DMS53 treated with DMSO at 0.1 percent for 48 hours (cell line): ENCODE results near the gene KIR3DL3.
"Not testable (repeated sequence)": the region's sequence is repeated elsewhere in the genome, so short reads cannot be mapped to it uniquely, and the experiment has no call there.

Experiments
- DNase-seq: peaks from one replicate; lab custom pipeline; 2025; ENCODE audit not compliant: unreplicated experiment; lab: John Stamatoyannopoulos, UW

The KIR3DL3 gene

DNA sequence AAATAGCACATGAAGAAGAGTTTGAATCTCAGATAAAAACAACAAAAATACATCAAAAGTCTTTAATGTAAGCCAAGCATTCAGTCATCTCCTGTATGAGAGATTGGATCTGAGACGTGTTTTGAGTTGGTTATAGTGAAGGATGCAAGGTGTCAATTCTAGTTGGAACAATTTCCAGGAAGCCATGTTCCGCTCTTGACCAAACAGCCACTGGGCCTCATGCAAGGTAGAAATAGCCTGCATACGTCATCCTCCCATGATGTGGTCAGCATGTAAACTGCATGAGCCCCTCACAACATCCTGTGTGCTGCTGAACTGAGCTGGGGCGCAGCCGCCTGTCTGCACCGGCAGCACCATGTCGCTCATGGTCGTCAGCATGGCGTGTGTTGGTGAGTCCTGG, at the start of gene KIR3DL3:
KIR3DL3 (plus strand) TSS at position 301 of the 400 bp plus-strand sequence; CDS start at position 356, 55 bp downstream.
- DNase-seq = no peak

DNA sequence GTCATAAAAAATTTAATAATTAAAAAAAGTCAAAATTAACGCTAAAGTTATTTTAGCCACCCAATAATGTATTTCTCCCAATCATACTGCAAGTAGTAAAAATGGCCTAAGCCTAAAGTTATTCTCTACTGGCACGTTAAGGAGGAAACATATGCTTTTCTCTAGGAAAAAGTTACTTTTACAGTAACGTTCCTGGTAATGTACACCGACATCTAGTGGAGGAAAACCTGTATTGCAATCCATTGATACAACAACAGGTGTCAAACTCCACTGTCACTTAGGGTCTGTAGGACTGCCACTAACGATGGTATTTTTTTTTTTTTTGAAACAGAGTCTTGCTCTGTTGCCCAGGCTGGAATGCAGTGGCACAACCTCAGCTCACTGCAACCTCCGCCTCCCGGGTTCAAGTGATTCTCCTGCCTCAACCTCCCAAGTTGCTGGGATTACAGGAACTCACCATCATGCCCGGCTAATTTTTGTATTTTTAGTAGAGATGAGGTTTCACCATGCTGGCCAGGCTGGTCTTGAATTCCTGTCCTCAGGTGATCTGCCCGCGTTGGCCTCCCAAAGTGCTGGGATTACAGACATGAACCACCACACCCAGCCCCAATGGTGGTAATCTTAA, 47.9 kb upstream of the KIR3DL3 start:
- peak; percentile 32 for DNase-seq

DNA sequence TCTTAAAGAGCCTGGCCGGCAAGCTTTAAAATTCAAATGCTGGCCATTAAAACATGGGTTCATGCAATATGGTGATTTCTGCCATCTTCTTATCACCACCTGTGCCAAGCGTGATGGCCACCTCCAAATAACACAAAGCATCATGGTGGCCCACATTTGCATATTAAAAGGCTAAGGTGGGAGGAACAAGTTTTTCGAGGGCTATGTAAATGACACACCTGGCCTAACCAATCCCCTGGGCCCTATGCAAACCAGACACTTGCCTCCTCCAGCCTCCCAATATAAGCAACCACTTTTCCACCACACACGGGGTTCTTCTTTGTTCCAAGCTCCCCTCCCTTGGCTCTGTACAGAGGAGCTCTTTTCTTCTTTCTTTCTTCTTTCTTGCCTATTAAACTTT, 47.0 kb upstream of the KIR3DL3 start:
- no peak for DNase-seq

DNA sequence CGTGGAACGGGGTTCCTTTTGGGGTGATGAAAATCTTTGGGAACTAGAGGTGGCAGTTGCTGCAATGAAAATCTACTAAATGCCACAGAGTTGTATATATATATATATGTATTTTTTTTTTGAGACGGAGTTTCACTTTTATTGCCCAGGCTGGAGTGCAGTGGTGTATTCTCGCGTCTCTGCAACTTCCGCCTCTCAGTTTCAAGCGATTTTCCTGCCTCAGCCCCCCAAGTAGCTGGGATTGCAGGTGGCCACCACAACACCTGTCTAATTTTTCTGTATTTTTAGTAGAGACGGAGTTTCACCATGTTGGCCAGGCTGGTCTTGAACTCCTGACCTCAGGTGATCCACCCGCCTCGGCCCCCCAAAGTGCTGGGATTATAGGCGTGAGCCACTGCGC, 42.6 kb upstream of the KIR3DL3 start:
- DNase-seq = not testable (repeated sequence)

DNA sequence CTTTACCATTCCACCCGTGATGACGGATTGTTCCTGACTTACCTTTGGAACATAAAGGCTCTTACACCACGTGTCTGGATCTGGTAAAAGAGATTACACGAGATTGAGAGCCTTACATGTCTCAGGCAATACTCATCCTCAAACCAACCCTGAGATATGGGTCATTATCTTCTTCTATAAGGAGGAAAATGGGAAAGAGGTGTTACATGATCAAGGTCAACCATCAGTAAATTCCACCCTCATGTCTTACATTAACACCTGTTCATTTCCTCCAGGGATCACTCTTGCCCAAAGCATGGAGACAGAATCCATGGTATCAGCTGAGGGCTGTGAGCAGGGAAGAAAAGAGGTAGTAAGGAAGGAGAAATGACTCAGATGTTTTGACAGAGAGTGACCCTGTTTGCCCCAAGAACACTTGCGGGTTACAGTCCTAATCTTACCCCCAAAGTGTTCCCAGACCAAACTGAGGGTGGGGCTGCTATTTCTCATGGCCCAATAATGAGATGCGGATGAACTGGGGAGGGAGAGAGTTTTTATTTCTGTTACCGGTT, 41.9 kb upstream of the KIR3DL3 start:
- DNase-seq = no peak

DNA sequence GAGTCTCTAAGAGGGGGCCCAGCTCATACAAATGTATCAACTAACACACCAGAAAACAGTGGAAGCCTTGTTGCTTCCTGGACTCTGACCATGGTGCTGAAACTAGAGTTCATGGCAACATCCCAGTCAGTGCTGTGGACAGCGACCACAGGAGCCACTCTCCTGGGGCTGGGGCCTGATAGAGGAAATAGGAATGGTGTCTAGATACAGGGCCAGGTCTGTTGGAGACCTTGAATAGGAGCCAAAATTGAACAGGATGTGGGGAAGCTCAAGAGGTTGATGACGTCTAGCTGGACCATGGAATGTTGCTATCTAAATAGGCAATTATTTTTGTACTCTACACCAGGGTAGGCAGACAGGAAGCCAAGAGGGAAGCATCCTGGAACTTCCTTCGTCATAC, 39.7 kb upstream of the KIR3DL3 start:
- DNase-seq = no peak

DNA sequence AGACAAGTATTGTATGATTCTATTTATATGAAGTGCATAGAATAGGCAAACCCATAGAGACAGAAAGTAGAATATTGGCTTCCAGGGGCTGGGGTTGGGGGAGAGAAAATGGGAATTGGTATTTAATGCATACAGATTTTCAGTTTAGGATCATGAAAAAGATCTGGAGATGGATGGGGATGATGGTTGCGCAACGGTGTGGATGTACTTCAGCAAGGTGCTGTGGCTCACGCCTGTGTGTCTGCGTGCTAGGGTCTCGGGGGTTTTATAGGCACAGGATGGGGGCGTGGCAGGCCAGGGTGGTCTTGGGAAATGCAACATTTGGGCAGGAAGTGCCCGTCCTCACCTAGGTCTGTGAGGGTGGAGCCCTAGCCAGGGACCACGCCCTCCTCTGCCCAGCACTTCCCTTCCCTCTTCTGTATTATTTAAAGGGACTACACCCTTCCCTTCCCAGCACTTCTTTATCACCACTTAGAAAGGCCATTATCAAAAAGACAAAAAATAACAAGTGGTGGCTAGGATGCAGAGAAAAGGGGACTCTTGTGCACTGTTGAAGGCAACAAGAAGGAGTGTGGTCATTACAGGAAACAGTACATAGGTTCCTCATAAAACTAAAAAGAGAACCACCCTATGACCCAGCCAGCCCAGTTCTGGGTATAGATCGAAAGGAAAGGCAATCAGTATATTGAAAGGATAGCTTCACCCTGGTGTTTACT, 32.5 kb upstream of the KIR3DL3 start:
- DNase-seq = no peak

DNA sequence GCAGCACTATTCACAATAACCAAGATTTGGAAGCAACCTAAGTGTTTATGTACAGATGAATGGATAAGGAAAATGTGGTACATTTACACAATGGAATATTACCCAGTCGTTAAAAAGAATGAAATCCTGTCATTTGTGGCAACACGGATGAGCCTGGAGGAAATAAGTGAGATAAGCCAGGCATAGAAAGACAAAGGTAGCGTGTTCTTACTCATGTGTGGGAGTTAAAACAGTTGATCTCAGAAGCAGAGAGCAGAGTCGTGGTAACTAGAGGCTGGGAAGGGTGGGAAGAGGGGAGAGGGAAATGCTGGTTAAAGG, 32.0 kb upstream of the KIR3DL3 start:
- DNase-seq = no peak

DNA sequence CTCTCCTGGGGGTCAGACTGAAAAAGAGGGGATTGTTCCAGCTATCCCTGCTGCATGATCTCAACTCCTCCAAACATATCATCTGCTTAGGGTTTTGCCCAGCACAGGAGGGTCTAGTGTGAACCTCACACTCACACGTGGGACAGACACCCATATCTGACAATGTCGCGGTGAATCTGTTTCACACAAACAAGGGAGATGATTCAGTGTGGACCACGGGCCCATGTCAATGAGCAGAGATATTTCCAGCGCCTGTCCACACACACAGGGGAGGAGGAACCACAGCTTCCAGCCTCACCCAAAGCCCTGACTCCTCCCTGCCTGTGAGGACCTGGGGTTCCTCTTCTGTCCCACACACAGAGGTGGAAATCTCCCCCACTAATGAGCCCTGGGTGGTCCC, 29.6 kb upstream of the KIR3DL3 start:
- DNase-seq = no peak

DNA sequence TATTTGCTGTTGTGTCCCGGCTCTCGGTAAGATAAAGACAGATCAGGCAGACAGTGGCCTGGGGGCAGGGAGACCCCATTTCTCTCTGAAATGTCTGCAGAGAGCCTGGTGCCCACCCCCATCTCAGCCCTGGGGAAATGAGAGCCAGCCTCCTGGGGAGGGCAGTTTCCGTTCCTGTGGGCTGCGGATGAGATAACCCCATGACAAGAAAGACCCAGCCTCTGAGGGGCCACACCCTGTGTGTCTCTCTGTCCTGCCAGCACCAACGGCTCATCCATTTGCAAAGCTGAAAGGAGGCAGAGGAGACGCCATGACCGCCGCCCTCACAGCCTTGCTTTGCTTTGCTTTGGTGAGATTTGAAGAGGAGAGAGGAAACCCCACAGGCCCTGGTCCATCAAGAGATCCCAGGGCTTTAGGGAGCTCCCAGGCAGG, 28.1 kb upstream of the KIR3DL3 start:
- DNase-seq = no peak

DNA sequence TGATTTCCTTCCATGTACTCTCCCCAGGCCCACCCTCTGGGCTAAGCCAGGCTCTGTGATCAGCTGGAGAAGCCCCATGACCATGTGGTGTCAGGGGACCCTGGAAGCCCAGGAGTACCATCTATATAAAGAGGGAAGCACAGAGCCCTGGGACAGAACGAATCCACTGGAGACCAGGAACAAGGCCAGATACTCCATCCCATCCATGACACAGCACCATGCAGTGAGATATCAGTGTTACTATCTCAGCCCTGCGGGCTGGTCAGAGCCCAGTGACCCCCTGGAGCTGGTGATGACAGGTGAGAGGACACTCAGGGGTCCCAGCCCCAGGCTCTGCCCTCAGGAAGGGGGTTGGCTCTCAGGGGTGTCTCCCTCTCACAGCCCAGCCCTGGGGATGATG, 27.5 kb upstream of the KIR3DL3 start:
- DNase-seq = no peak

DNA sequence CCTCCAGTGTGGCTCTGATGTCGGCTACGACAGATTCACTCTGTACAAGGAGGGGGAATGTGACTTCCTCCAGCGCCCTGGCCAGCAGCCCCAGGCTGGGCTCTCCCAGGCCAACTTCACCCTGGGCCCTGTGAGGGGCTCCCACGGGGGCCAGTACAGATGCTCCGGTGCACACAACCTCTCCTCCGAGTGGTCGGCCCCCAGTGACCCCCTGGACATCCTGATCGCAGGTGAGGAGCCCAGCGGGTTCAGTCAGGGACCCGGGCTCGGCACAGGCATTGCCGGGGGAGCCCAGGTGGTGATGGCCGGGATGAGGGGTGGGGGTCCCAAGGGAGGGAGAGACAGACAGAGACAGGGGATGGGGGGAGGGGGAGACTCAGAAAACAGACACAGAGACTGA, 26.5 kb upstream of the KIR3DL3 start:
- not testable (repeated sequence) for DNase-seq

DNA sequence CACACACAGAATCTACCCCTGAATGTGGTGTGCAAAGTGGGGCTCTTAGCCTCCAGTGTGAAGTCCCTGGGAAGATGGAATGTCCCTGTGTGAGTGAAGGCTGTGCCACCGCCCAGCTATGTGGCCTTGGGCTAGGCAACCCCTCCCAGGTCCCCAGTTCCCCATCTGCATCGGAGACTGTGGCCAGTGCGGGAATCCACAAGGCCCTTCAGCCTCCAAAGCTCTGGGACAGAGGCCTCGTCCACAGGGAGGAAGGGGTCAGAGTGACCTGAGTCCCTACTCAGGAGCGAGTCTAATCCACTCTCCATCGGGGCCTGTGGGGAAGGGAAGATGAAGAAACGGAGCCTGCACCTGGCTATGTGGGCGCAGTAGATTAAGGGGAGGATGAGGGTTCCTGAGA, 19.3 kb upstream of the KIR3DL3 start:
- DNase-seq = no peak

DNA sequence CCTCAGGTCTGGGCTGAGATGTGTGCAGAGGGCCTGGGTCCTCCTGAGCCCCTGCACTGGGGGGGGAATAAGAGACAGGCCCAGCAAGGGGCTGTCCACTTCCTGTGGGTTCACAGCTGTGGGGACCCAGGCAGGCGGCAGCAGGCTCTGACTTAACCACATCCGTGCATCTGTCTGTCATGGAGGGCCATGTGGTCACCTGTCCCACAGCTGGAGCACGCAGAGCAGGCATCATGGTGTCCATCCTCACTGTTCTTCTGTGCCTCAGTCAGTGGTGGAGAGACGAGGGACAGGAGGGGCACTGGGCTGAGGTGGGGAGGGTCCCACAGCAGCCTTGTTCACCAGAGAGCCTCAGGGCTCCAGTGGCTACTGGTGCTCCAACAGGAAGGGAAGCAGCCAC, 16.3 kb upstream of the KIR3DL3 start:
- no peak for DNase-seq

DNA sequence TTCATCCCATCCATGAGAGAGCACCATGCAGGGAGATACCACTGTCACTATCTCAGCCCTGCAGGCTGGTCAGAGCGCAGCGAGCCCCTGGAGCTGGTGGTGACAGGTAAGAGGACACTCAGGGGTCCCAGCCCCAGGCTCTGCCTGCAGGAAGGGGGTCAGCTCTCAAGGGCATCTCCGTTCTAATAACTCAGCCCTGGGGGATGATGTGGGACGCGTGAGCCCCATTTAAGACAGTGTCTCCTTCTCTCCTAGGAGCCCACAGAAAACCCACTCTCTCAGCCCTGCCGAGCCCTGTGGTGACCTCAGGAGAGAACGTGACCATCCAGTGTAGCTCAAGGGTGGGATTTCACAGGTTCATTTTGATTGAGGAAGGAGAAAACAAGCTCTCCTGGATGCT, 15.5 kb upstream of the KIR3DL3 start:
- DNase-seq = peak; percentile 49

DNA sequence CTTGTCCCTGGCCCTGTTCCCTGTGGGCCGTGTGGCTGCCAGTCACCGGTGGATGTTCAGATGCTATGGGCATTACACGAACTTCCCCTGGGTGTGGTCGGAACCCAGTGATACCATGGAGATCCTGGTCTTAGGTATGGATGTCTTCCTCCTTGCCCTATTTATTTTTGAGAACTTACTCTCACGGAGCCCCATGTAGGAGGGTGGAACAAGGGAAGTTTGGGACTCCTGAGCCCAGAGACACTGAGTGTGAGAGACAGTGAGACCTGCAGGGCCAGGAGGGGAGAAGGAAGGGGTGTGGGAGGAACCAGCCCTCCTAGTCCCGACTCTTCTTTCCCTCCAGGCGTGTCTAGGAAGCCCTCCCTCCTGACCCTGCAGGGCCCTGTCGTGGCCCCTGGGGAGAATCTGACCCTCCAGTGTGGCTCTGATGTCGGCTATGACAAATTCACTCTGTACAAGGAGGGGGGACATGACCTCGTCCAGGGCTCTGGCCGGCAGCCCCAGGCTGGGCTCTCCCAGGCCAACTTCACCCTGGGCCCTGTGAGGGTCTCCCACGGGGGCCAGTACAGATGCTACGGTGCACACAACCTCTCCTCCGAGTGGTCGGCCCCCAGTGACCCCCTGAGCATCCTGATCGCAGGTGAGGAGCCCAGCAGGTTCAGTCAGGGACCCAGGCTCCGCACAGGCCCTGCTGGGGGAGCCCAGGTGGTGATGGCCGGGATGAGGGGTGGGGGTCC, 14.9 kb upstream of the KIR3DL3 start:
- no peak for DNase-seq

DNA sequence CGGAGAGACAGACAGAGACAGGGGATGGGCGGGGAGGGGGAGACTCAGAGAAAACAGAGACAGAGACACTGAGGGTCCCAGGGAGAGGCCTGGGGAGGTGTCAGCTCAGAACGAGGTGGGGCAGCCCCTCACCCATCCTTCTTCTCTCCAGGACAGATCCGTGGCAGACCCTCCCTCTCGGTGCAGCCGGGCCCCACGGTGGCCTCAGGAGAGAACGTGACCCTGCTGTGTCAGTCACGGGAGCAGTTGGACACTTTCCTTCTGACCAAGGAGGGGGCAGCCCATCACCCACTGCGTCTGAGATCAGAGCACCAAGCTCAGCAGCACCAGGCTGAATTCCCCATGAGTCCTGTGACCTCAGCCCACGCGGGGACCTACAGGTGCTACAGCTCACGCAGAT, 14.3 kb upstream of the KIR3DL3 start:
- DNase-seq = not testable (repeated sequence)

DNA sequence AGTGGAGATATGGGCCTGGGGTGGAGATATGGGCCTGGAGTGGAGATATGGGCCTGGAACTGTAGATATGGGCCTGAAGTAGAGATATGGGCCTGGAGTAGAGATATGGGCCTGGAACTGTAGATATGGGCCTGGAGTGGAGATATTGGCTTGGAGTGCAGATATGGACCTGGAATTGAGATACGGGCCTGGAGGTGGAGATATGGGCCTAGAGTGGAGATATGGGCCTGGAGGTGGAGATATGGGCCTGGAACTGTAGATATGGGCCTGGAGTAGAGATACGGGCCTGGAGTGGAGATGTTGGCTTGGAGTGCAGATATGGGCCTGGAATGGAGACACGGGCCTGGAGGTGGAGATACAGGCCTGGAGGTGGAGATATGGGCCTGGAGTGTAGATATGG, 402 bp downstream of the KIR3DL3 start:
- DNase-seq = no peak

DNA sequence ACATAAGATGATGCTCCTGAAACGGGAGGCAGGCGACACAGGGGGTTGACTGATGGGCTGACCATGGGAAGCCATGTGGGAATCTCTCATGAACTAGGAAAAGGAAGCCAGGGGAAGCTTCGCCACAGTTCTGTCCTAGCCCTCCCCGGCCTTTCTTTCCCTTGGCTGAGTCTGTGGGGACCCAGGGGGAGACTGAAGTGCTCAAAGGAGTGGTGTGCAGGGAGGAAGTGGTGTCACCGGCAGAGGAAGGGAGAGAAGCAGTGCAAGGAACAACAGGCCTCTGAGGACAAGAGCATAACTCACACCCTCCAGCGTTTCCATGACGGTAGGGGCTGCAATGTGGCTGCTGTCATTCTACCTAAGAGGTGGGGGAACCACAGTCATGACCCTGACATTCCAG, 1.1 kb downstream of the KIR3DL3 start:
- DNase-seq = no peak

DNA sequence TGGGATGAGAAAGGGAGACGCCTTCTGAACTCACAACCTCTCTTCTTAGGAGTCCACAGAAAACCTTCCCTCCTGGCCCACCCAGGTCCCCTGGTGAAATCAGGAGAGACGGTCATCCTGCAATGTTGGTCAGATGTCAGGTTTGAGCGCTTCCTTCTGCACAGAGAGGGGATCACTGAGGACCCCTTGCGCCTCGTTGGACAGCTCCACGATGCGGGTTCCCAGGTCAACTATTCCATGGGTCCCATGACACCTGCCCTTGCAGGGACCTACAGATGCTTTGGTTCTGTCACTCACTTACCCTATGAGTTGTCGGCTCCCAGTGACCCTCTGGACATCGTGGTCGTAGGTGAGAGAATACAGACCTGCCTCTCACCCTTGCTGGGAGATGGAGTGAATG, 3.3 kb downstream of the KIR3DL3 start:
- no peak for DNase-seq

DNA sequence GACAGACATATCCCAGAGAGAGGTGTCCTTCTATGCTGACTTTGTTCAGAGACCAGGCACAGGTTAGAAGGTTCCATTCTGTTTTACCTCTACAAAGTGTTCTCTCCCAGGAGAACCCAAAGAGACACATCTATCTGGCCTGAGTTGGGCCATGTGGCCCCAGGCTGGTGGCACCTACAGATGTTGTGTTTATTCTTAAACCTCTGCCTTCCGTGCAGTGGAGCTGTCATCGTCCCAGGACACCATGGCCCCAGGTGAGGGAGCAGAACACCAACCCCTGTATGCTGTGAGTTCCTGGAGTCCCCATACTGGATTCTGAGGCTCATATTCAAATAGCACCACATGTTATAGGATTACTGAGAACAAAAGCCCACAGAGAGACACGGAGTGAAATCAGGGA, 3.9 kb downstream of the KIR3DL3 start:
- no peak for DNase-seq
